HEK293T (cell line): ENCODE data around the gene MBOAT2.

ENCODE experiments used
- ARNT ChIP-seq: fragments of 450-650 bp; IDR thresholded peaks from 2 replicates; pipeline ENCODE4 v1.6.1; 2017; ENCODE audit warnings: mild to moderate bottlenecking
- BHLHE40 ChIP-seq: fragments of 450-650 bp; IDR thresholded peaks from 2 replicates; pipeline ENCODE4 v1.6.1; 2016; ENCODE audit warnings: mild to moderate bottlenecking, moderate library complexity, borderline replicate concordance
- CTBP1 ChIP-seq: fragments of 450-650 bp; IDR thresholded peaks from 2 replicates; pipeline ENCODE4 v1.6.1; 2016; ENCODE audit warnings: borderline replicate concordance
- FOXA1 ChIP-seq: fragments of 450-650 bp; IDR thresholded peaks from 2 replicates; pipeline ENCODE4 v1.6.1; 2016; ENCODE audit warnings: mild to moderate bottlenecking
- FOXK2 ChIP-seq: fragments of 450-650 bp; IDR thresholded peaks from 2 replicates; pipeline ENCODE4 v1.6.1; 2016; ENCODE audit warnings: mild to moderate bottlenecking
- FOXM1 ChIP-seq: fragments of 450-650 bp; IDR thresholded peaks from 2 replicates; pipeline ENCODE4 v1.6.1; 2017; ENCODE audit warnings: mild to moderate bottlenecking, borderline replicate concordance
- HDGF ChIP-seq: fragments of 450-650 bp; IDR thresholded peaks from 2 replicates; pipeline ENCODE4 v1.6.1; 2017; ENCODE audit warnings: antibody characterized with exemption, borderline replicate concordance
- LEF1 ChIP-seq: fragments of 450-650 bp; IDR thresholded peaks from 2 replicates; pipeline ENCODE4 v1.6.1; 2017; ENCODE audit warnings: mild to moderate bottlenecking, borderline replicate concordance
- NFRKB ChIP-seq: fragments of 450-650 bp; IDR thresholded peaks from 2 replicates; pipeline ENCODE4 v1.6.1; 2016; ENCODE audit warnings: mild to moderate bottlenecking, moderate library complexity
- SP1 ChIP-seq: fragments of 450-650 bp; IDR thresholded peaks from 2 replicates; pipeline ENCODE4 v1.6.1; 2017
- SUZ12 ChIP-seq: fragments of 450-650 bp; IDR thresholded peaks from 2 replicates; pipeline ENCODE4 v1.6.1; 2016; ENCODE audit warnings: mild to moderate bottlenecking
- TARDBP ChIP-seq: fragments of 450-650 bp; IDR thresholded peaks from 2 replicates; pipeline ENCODE4 v1.6.1; 2016
- ZNF384 ChIP-seq: fragments of 450-650 bp; IDR thresholded peaks from 2 replicates; pipeline ENCODE4 v1.6.1; 2016

- TF ChIP-seq BHLHE40, result no peak
- no peak for TF ChIP-seq NFRKB
- no peak for TF ChIP-seq CTBP1
- no peak for TF ChIP-seq HDGF
- no peak for TF ChIP-seq SP1
- no peak for TF ChIP-seq ARNT
- TF ChIP-seq FOXM1, result no peak
- TF ChIP-seq LEF1, result no peak
- TF ChIP-seq TARDBP, result no peak
- TF ChIP-seq SUZ12, result no peak
- no peak for TF ChIP-seq ZNF384
- TF ChIP-seq FOXA1, result no peak
- TF ChIP-seq FOXK2, result no peak
These were observed 181.9 kb downstream of the MBOAT2 start for GRCh38 chr2:8821276-8822217.
